Measurements from ENCODE around the gene RAB44. TPM values are rescaled to one million over a fixed set of nuclear protein-coding genes. Genes with fewer than 3 reads are reported as not detected.

Gene RAB44
- polyA plus RNA-seq, 4 donors: 0.06 to 0.09 (median 0.08) TPM; not detected in 1

- no peak for DNase-seq (ENCODE audit: low read depth in 4 of 4, low spot score in 3 of 4)
Observed at GRCh38 chr6:36668591-36668990, 29.0 kb upstream of the RAB44 start.

DNA sequence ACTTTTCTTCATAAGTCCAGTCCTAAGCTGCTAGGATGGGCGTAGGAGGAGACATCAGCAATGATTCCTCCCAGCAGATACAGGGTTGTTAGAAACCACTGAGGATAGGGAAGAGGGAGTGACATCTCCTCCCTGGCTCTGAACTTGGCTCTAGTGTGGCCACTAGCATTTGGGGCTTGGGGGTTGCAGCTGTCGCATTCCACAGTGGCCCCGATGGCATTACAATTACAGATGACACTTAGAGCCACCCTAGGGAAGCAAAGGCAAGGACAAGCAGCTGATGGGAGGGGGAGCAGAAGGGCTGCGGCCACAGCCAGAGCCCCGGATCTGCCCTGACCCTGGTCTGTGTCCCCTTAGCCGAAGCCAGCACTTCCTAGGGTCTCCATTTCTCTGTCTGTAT lies 28.6 kb upstream of the RAB44 start:
- no peak for DNase-seq (ENCODE audit: low read depth in 4 of 4, low spot score in 3 of 4)

- no peak for DNase-seq (ENCODE audit: low read depth in 4 of 4, low spot score in 3 of 4)
Observed at GRCh38 chr6:36670271-36670670, 27.4 kb upstream of the RAB44 start.

DNA sequence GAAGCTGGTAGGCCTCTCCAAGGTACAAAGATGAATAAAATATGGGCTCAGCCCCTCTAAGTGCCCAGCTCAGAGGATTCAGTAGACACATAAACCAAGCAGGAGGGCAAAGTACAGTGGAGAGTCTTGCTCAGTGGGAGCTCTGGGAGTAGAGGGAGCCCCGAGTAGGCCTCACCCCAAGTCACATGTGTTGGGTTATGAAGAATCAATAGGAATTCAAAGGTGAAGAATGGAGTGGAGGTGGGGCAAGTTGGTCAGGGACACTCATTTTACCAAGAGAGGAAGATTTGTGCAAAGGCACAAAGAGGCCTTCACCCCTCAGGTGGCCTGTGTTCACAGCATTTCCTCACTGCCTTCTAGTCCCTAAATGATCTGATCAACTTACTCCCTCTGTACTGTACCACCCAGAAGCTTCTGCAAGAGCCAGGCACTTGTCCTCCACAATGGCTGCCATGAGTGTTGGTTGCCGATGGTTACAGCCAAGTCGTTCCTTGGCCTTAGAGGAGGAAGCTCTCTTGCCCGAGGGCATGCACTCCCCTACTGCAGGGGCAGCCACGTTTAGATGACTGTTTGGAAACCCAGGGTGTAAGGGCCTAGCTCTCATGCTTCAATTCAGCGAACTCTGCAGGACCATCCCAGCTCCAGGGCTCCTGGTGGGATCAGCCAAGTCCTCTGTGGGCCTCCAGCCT lies 25.8 kb upstream of the RAB44 start:
- DNase-seq (ENCODE audit: low read depth in 4 of 4, low spot score in 3 of 4): no peak

DNA sequence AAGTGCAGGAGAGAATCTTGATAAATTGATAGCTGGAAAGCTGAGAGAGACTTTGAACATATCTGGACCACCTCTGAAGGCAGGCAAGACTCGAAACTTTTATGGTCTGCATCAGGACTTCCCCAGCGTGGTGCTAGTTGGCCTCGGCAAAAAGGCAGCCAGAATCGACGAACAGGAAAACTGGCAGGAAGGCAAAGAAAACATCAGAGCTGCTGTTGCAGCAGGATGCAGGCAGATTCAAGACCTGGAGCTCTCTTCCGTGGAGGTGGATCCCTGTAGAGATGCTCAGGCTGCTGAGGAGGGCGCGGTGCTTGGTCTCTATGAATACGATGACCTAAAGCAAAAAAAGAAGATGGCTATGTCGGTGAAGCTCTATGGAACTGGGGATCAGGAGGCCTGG lies 23.7 kb upstream of the RAB44 start:
- no peak for DNase-seq (ENCODE audit: low read depth in 4 of 4, low spot score in 3 of 4)

GRCh38 chr6:36674942-36675341 lies 22.7 kb upstream of the RAB44 start:
- no peak for DNase-seq (ENCODE audit: low read depth in 4 of 4, low spot score in 3 of 4)

GRCh38 chr6:36676141-36677058 lies 21.2 kb upstream of the RAB44 start:
- no peak for DNase-seq (ENCODE audit: low read depth in 4 of 4, low spot score in 3 of 4)

DNA sequence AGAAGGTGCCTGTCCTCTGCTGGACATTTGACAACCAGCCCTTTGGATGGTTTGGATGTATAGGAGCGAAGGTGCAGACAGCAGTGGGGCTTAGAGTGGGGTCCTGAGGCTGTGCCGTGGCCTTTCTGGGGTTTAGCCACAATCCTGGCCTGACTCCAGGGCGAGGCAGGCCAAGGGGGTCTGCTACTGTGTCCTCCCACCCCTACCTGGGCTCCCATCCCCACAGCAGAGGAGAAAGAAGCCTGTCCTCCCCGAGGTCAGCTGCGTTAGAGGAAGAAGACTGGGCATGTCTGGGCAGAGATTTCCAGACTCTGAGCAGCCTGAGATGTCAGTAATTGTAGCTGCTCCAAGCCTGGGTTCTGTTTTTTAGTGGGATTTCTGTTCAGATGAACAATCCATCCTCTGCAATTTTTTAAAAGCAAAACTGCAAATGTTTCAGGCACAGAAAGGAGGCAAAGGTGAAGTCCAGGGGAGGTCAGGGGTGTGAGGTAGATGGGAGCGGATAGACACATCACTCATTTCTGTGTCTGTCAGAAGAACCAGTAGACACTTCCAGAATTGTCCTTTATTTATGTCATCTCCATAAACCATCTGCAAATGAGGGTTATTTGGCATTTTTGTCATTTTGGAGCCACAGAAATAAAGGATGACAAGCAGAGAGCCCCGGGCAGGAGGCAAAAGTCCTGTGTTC lies 20.4 kb upstream of the RAB44 start:
- DNase-seq (ENCODE audit: low read depth in 4 of 4, low spot score in 3 of 4): no peak

- DNase-seq (ENCODE audit: low read depth in 4 of 4, low spot score in 3 of 4): no peak
Observed at GRCh38 chr6:36677753-36678487, 19.7 kb upstream of the RAB44 start.

- peak; percentile 73 to 78 (median 78) for DNase-seq (ENCODE audit: low read depth in 4 of 4, low spot score in 3 of 4)
Observed at GRCh38 chr6:36678488-36679042, 19.1 kb upstream of the RAB44 start, which contains the start of gene CDKN1A. Gene CDKN1A, plus strand, starts transcription at chr6:36678714. Its CDS starts 5,388 bp downstream, at chr6:36684102.

DNA sequence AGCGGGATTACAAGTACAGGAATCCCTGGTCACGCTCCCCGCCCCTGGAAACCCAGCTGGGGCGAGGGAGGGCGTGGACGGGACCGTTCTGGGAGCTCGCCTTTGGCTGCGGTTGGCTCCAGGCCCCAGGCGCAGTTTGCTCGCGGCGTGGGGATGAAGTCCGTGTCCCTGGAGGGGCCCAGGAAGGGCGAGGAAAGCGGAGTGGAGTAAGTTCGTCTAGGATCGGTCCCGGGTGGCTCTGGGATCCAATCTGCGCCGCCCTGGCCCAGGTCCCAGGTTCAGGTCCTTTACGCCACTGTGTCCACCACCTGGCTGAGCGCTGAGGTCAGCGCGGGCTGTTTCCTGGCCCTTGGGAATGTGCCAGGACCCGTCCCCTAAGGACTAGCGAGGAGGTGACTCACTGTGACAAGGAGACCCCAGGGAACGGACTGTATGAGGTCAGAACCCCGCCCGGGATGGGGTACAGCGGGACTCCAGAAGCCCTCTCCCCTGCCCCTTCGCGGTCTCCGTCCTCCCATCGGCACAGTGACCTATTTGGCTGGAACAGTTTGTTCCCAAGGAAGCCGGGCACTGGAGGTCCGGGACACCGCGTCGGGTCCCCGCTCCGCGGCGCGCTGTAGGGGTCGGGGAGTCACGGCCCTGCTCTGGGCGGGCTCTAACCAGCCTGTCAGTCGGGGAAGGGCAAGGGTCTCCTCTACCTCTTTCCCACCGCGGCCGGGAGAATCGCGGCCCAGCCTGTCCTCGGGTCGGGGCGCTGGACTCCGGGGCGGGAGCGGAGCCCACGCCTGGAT lies 18.4 kb upstream of the RAB44 start:
- DNase-seq (ENCODE audit: low read depth in 4 of 4, low spot score in 3 of 4): peak in 1 of 4 donors; percentile 48

- no peak for DNase-seq (ENCODE audit: low read depth in 4 of 4, low spot score in 3 of 4)
Observed at GRCh38 chr6:36682328-36683144, 15.1 kb upstream of the RAB44 start.

GRCh38 chr6:36683145-36683655 lies 14.4 kb upstream of the RAB44 start:
- no peak for DNase-seq (ENCODE audit: low read depth in 4 of 4, low spot score in 3 of 4)

DNA sequence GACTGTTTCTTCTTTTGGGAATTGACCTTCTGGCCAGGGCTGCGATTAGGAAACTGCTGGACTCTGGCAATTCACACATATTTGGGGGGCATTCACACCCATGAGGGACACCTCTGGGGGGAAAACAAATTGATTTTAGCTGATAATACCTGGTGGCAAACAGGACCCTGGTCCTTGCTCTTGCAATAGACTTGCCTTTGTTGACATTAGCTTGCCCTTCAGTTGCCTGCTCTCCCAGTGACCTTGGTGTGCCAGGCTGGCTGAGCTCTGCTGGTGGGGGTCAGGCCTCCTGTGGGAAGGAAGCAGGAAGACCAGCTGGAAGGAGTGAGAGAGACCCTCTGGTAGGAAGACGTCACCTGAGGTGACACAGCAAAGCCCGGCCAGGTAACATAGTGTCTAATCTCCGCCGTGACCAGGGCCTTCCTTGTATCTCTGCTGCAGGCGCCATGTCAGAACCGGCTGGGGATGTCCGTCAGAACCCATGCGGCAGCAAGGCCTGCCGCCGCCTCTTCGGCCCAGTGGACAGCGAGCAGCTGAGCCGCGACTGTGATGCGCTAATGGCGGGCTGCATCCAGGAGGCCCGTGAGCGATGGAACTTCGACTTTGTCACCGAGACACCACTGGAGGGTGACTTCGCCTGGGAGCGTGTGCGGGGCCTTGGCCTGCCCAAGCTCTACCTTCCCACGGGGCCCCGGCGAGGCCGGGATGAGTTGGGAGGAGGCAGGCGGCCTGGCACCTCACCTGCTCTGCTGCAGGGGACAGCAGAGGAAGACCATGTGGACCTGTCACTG lies 13.8 kb upstream of the RAB44 start:
- DNase-seq (ENCODE audit: low read depth in 4 of 4, low spot score in 3 of 4): no peak

GRCh38 chr6:36684447-36684812 lies 13.2 kb upstream of the RAB44 start:
- no peak for DNase-seq (ENCODE audit: low read depth in 4 of 4, low spot score in 3 of 4)

GRCh38 chr6:36685166-36685924 lies 12.3 kb upstream of the RAB44 start:
- DNase-seq (ENCODE audit: low read depth in 4 of 4, low spot score in 3 of 4): no peak

All from right renal pelvis (tissue), 4 donors.